CD4-positive, alpha-beta T cell treated with Interferon gamma for 1 hour (primary cell): ENCODE data around the gene APP.
A peak's percentile ranks its signal among the peaks of the same experiment; 100 is the strongest.

ENCODE experiments used
- DNase-seq: peaks from one replicate; pipeline ENCODE4 v3.0.0-alpha.2; 2020

Gene APP

GRCh38 chr21:25897383-25897782 lies 273.2 kb downstream of the APP start:
- no peak for DNase-seq

GRCh38 chr21:25896501-25897056 lies 274.0 kb downstream of the APP start:
- DNase-seq: no peak

- DNase-seq: no peak
Measured at GRCh38 chr21:25895565-25896205, 274.9 kb downstream of the APP start.

GRCh38 chr21:25893191-25893590 lies 277.4 kb downstream of the APP start:
- DNase-seq: no peak

- no peak for DNase-seq
Measured at GRCh38 chr21:25891596-25891995, 279.0 kb downstream of the APP start.

GRCh38 chr21:25890001-25890400 lies 280.6 kb downstream of the APP start:
- no peak for DNase-seq

GRCh38 chr21:25888711-25889110 lies 281.9 kb downstream of the APP start:
- no peak for DNase-seq

- DNase-seq: no peak
Measured at GRCh38 chr21:25887646-25888306, 282.8 kb downstream of the APP start.

- no peak for DNase-seq
Measured at GRCh38 chr21:25887166-25887565, 283.4 kb downstream of the APP start.

- no peak for DNase-seq
Measured at GRCh38 chr21:25885880-25886279, 284.7 kb downstream of the APP start.

- DNase-seq: no peak
Measured at GRCh38 chr21:25885405-25885804, 285.2 kb downstream of the APP start.

- DNase-seq: no peak
Measured at GRCh38 chr21:25884311-25884710, 286.3 kb downstream of the APP start.

GRCh38 chr21:25881524-25882376 lies 288.8 kb downstream of the APP start:
- peak; percentile 44 for DNase-seq

GRCh38 chr21:25879203-25879602 lies 291.4 kb downstream of the APP start:
- no peak for DNase-seq

GRCh38 chr21:25878344-25878743 lies 292.2 kb downstream of the APP start:
- no peak for DNase-seq

GRCh38 chr21:25872271-25872670 lies 298.3 kb downstream of the APP start:
- no peak for DNase-seq

- DNase-seq: no peak
Measured at GRCh38 chr21:25871566-25871965, 299.0 kb downstream of the APP start.

- DNase-seq: no peak
Measured at GRCh38 chr21:25870084-25870483, 300.5 kb downstream of the APP start.

- DNase-seq: no peak
Measured at GRCh38 chr21:25867061-25867460, 303.5 kb downstream of the APP start.

- DNase-seq: no peak
Measured at GRCh38 chr21:25863747-25864146, 306.8 kb downstream of the APP start.

GRCh38 chr21:25863031-25863430 lies 307.5 kb downstream of the APP start:
- DNase-seq: no peak

GRCh38 chr21:25862596-25862995 lies 308.0 kb downstream of the APP start:
- DNase-seq: no peak

- DNase-seq: no peak
Measured at GRCh38 chr21:25862112-25862511, 308.5 kb downstream of the APP start.
